Activated naive CD4-positive, alpha-beta T cell treated with anti-CD3 and anti-CD28 coated beads, Interleukin-2, amount 50 U/mL, for 72 hours (primary cell): ENCODE data around the gene XXYLT1. TPM values are rescaled to one million over a fixed set of nuclear protein-coding genes. Genes with fewer than 3 reads are reported as not detected.

Source experiments
- ATAC-seq, 2 donors: fragments of 150-1000 bp; cut with Tn5 transposase; 2 replicates each; pipeline ENCODE4 v1.10.0; 2021; ENCODE audit warnings: mild to moderate bottlenecking in 2 of 2, moderate library complexity in 2 of 2
- DNase-seq, 2 donors: peaks; one replicate each; pipeline ENCODE4 v3.0.0; 2021 to 2022; ENCODE audit warnings: low spot score in 2 of 2
- H3K27ac Mint-ChIP-seq, 2 donors: one replicate each; pipeline ENCODE4 v1.8.0; 2022; ENCODE audit warnings: mild to moderate bottlenecking in 2 of 2, mixed read lengths in 2 of 2
- H3K36me3 Mint-ChIP-seq, 2 donors: one replicate each; pipeline ENCODE4 v1.8.0; 2022; ENCODE audit warnings: mixed read lengths in 2 of 2
- H3K9me3 Mint-ChIP-seq, 2 donors: one replicate each; pipeline ENCODE4 v1.8.0; 2022; ENCODE audit warnings: mixed read lengths in 2 of 2
- total RNA-seq, 2 donors: library from RNA; stranded (reverse); gene quantifications; one replicate each; pipeline ENCODE4 v1.2.3, GENCODE V29; 2022

Gene XXYLT1
- total RNA-seq, 2 donors from 2014 or later: 3.4 to 6.1 TPM

DNA sequence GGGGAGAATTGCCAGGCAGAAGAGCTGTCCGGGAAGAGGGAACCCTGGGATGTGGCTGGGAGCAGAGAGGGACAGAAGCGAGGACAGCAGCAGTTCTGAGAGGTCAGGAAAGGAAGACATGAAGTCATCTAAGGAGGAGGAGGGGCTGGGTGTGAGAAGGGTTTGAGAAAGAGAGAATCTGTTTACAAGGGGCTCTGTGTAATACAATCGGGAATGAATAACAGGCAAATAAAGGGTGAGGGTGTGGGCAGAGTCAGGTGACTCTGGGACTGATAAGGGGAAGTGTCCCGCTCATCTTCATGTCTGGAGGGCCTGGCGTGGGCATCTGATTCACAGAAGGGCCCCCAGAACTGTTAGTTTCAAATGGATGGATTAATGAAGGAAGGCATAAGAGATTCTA lies 191.3 kb downstream of the XXYLT1 start:
- no peaks in the 10 kb centered on the region for H3K9me3 Mint-ChIP-seq
- no peak for DNase-seq
- peak overlapping the region in 1 of 2 donors; percentile 58 for H3K27ac Mint-ChIP-seq
- no peak for ATAC-seq
- H3K36me3 Mint-ChIP-seq: no peaks in the 10 kb centered on the region

DNA sequence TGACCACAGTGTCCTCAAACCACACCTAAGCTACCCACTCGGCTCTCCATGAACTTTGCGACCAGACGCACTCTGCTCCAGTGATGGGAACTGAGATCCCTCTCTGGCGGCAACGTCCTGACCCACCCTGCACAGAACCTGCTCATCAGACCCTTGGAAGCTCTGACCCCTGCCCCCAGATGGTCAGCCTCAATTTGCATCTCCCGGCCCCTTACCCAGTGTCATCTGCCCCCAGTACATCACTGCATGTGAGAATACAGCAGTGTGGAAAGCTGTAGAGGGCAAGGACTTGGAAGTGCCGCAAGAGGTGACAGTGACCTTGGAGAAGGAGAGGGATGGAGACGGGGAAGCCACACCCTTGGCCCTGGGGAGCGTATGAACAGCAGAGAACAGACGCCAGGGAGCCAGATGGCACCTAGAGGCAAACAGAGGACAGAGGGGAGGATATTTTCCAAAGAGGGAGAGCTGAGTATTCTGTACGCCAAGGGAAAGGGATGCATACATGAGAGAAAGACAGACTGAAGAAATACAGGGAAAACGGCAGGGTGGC lies 192.0 kb downstream of the XXYLT1 start:
- Mint-ChIP-seq H3K36me3 (no peaks in the 10 kb centered on the region), H3K27ac (no peak overlapping the region), H3K9me3 (no peaks in the 10 kb centered on the region)
- no peak for DNase-seq
- no peak for ATAC-seq

DNA sequence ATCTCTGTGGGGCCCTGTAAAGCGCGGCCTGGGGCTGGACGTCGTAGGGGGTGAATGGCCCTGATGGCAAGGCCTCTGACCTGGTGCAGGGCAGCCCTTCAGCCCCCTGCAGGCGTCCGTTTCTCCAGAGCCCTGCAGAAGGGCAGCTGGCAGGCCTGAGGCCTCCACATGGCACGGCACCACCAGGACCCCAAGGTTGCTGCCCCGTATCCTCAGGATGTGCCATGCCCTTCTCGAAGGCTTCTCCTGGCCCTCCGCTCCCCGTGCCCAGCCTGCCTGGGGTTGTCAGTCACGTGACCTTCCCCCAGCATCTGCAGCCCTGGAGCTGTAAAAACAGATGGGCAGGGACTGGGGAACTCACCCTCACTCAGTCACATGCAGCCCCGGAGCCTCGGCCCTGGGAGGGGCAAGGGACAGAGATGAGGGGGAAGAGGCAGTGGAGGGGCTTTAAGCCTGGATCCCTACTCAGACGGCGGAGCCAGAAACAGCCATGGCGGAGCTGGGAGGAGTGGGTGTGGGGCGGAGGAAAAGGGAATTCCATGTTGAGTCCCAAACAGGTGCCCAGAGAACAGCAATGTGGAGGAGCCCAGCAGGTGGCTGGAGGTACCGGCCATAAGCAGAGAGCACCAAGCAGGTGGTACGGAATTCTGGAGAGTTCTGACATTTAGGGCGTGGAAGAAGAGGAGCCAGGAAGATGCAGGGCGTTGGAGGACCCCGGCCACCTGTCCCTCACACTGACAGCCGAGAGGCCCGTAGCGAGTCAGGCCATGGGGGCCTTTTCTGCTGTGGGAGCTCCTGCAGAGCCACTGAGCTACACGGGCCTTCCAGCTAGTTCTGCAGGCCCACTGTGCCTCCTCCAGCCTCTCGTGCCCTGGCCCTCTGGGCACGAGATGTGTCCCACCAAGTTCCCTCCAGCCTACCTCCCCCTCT lies 193.1 kb downstream of the XXYLT1 start:
- Mint-ChIP-seq H3K36me3 (no peaks in the 10 kb centered on the region), H3K27ac (no peak overlapping the region), H3K9me3 (no peaks in the 10 kb centered on the region)
- ATAC-seq: no peak
- no peak for DNase-seq

DNA sequence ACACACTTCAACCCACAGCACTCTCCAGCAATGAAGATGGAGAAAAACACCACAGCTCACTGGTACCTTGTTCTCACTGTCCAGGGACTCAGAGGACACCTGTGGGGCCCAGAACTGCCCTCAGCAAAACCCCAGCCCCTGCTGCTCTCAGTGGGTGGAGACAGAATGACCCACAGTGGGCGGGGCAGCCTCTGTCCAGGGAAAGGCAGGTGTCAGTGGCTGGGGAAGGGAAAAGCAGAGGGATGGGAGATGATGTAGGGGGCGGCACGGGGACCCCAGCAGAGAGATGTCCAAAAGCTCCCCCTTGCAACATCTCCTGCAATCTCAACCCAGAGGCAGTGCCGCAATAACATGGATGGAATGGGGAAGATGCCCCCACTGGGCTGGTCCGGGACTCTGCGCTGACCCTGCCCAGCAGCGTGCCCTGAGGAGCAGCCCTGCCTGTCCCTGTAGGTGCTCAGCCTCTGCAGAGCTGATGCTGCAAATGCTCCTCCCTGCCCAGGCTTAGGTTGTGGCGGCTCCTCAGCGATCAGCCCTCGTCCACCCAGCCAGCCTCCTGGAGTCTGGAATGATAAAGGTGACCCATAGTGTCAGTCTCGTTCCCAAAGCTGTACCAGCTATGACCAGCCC lies 193.9 kb downstream of the XXYLT1 start:
- ATAC-seq: no peak
- Mint-ChIP-seq H3K36me3 (no peaks in the 10 kb centered on the region), H3K9me3 (no peaks in the 10 kb centered on the region), H3K27ac (peak overlapping the region; percentile 42 to 44)
- no peak for DNase-seq

DNA sequence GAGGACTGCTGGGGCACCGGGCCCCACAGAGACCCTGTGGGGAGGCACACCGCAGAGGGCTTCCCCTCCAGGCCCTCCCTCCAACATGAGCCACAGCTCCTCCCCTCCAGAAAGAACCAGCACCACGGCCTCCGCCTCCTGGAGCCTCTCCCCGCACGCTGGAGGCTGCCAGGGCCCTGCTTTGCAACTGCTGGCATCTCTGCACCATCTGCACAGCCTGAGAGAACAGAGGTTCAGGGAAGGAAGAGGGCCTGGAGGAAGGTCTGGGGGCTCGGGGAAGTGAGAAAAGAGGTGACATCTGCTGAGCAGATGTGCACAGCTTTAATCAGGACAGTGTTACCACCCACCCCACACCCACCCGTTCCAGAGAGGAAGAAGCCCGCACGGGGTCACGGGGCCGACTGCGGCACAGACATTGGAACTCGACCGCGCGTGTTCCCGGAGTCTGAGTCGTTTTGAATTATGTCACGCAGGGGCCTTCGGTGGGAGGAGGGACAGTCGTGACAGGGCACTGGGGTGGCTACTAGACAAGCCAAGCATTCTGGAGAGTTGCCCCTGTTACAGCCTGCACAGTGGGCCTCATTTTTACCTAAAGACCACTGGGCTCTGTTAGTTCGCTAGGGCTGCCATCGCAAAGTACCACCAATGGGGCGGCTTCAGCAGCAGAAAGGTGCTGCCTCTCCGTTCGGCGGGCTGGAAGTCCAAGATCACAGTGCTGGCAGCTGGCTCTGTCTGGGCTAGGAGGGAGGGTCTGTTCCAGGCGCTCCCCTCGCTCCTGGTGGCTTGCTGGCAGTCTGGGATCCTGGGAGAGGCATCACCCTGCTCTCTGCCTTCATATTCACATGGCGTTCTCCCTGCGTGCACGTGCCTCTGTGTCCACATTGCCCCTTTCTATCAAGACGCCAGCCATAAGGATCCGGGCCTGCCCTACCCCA lies 194.8 kb downstream of the XXYLT1 start:
- peak overlapping the region; percentile 44 to 53 for H3K27ac Mint-ChIP-seq
- H3K9me3 Mint-ChIP-seq: no peaks in the 10 kb centered on the region
- DNase-seq (no peak), ATAC-seq (no peak)
- no peaks in the 10 kb centered on the region for H3K36me3 Mint-ChIP-seq

DNA sequence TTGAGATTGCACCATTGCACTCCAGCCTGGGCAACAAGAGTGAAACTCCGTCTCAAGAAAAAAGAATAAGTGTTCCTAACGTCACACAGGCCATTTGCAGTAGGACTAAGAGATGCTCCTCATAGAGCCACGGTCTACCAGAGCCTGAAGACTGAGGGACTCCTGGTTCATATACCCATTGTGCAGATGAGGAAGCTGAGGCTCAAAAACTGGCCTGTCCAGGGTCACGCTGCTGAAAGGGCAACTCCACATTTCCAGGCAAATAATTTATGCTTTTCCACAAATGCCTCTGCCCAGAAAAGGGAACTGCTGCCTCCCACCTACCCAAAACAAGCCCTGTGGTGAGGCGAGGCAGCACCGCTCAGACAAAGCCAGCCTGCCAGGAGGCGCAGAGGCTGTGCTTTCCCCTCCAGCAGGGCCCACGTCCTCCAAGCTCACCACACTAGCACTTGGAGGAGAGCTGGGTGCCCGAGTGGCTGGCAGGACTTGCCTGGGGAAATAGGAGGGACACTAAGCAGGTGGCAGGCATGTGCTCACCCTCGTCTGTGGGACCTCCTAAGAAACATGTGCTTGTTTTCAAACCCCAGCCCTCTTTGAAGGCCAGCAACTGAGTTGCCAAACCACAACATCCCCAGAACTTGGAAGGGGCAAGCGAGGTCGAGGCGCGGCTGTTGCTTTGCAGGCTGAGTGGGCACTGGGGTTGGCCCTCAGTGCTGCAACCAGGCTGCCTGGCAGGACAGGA lies 195.6 kb downstream of the XXYLT1 start:
- H3K36me3 Mint-ChIP-seq: no peaks in the 10 kb centered on the region
- H3K9me3 Mint-ChIP-seq: no peaks in the 10 kb centered on the region
- no peak for DNase-seq
- H3K27ac Mint-ChIP-seq: peak overlapping the region in 1 of 2 donors; percentile 53
- ATAC-seq: no peak

DNA sequence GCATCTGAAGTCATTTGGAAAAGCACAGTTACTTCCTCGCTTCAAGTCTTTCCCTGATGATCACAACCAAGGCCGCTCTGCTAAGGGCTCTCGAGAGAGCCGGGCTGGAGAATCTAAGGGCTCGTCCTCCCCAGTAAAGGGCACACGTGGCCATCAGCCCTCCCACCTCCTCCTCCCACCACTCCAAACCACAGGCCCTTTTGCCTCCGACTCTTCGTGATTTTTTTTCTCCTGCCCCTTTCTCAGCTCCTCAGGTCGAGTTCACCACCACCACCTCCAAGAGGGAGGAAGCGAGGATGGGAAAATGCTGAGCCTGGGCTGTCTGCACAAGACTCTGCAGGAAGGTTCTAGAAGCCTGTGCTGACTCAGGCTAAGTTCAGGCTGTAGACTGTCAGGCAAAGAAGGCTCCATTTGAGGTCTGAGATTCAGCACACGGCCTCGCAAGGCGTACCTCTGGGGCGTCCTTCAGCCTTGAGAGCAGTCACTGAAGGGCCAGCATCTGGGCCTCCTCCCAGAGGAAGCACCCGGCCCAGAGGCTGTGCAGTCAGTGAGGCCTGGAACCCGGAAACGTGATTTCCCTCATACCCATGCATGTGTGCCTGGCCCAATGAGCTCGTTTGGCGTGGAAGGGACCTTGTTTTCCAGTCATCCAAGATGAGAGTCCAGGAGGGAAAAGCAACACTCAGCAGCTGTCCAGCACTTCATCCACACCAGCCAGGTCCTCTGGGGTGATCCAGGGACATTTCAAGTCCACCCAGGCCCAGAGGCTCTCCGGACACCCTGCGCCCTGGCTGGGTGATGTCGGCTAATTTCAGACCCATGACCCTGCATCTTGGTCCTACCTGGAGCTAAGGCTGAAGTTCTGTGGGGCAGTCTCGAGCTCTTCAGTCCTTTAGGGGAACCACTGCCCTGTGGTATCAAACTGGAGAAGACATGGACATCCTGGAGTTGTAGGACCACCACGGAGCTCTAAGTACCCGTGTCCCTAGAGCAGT lies 196.8 kb downstream of the XXYLT1 start:
- ATAC-seq (no peak), DNase-seq (no peak)
- no peak overlapping the region for H3K27ac Mint-ChIP-seq
- H3K9me3 Mint-ChIP-seq: no peaks in the 10 kb centered on the region
- no peaks in the 10 kb centered on the region for H3K36me3 Mint-ChIP-seq

DNA sequence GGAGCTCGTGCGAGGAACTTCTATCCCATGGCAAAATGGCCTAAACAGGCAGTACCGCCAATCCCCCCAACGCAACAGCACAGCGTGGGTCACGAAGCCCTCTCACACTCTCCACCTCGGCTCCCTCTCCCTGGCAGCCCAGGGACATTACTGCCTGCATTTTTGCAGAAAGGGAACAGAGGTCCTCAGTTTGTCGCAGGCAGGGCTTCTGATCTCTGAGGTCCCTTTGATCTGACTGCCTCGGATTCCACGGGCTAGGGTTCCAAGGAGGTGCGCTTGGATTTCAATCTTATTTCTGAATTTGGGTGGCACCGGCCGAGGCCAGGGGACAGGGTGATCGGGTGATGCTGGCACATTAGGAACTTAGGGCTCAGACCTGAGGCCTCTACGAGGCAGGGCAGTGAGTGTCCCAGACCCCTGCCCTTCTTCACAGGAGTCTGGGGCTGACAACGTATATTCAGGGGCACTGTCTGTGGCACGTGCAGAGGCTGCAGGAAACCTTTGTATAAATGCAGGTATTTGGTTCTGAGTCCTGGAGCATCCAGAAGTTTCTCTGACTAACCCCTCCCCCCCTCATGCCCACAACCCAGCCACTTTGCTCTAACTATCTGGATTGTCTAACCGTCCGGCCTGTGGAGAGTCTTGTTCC lies 197.9 kb downstream of the XXYLT1 start:
- DNase-seq (no peak), ATAC-seq (no peak)
- H3K9me3 Mint-ChIP-seq: no peaks in the 10 kb centered on the region
- H3K36me3 Mint-ChIP-seq: no peaks in the 10 kb centered on the region
- H3K27ac Mint-ChIP-seq: no peak overlapping the region

DNA sequence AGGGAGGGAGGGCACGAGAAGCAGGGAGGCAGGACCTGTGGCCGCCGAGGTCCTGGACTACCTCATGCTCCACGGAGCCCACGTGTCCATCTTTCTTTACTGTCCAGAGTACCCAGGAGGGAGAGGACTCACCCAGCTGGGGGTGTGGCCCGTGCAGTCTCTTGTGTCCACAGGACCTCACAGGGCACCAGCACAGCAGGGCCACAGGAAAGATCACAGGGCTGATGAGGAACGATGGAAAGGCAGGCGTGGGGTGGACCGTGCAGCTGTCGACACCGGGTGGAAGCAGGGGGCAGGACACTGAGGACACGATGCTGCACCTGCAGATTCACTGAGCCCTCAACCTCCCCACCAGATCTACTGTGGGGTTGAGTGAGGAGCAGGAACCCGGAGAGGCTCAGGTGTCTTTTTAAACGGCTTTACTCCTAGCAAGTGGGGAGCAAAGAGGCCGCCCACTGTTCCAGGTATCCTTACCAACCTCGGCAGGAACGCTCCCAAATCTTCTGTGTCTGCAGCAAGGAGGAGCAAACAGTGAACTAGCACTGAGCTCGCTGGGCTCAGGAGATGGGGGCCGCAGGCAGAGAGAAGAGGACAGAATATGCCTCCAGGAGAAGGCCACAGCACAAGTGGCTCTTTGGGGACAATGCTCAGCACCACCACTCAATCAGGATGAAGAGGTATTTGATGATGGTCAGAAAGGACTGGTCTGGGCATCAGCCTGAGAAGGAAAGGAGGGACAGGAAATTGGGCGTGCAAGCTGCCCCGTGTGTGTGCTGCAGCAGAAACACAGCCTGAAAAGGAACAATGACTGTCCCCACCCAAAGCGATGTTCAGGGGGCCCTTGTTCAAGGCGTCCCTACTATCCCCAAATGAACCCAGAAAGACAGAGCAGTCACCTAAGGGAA lies 198.8 kb downstream of the XXYLT1 start:
- H3K27ac Mint-ChIP-seq: peak overlapping the region in 1 of 2 donors; percentile 68
- DNase-seq (no peak), ATAC-seq (no peak)
- H3K36me3 Mint-ChIP-seq: no peaks in the 10 kb centered on the region
- no peaks in the 10 kb centered on the region for H3K9me3 Mint-ChIP-seq

DNA sequence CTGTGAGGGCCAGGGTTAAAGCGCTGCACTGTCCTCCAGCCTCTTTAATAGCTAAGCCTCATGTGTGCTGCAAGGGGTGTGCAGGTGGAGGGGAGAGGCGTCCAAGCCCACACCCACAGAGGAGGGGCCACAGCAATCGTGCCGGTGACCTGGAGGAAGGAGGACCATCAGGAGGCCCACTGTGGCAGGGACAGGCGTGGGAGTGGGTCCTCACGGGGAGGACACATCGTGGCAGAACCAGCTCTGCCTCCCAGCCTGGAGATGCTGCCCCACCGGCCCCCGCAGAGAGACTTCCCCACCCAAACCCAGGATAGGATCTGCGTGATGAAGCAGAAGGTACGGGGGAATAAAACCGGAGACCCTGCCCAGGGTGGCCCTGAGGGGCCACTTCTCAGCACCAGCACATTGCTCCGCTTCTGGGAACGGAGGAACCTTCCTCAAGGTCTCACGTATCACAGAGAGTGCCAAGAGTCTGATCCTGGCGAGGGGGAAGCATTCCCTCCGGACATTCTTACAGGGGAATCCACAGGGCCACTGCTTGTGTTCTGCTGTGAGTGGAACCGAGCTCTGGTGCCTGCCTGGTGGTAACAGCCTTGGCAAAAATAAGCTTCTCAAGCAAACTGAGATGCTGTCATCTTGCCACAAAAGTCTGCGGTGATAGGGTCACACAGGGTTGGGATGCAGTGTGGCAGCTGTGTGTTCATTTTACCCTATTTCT lies 199.8 kb downstream of the XXYLT1 start:
- Mint-ChIP-seq H3K9me3 (peaks cover 5% of the 10 kb centered on the region in 2 donors), H3K27ac (no peak overlapping the region), H3K36me3 (peaks cover 0 to 6% of the 10 kb centered on the region in 2 donors)
- ATAC-seq (no peak), DNase-seq (no peak)

DNA sequence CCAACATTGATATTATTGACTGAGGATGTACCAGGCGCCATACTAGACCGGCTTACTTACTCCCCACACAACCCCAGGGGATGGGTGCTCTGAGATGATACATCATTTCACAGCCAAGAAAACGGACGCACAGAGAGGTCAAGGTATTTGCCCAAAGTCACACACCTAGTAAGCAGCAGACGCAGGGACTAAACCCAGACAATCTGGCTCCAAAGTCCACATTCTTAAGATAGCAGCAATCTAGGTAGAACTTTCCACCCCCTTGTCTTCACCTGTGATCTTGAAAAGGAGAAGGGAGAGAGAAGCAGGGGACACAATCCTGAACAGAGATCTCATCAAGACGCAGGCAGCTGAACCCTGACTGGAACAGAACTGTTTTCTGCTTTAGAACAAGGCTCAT lies 200.6 kb downstream of the XXYLT1 start:
- H3K9me3 Mint-ChIP-seq: peaks cover 5% of the 10 kb centered on the region in 2 donors
- H3K36me3 Mint-ChIP-seq: peaks cover 0 to 11% of the 10 kb centered on the region in 2 donors
- no peak for DNase-seq
- ATAC-seq: no peak
- no peak overlapping the region for H3K27ac Mint-ChIP-seq

DNA sequence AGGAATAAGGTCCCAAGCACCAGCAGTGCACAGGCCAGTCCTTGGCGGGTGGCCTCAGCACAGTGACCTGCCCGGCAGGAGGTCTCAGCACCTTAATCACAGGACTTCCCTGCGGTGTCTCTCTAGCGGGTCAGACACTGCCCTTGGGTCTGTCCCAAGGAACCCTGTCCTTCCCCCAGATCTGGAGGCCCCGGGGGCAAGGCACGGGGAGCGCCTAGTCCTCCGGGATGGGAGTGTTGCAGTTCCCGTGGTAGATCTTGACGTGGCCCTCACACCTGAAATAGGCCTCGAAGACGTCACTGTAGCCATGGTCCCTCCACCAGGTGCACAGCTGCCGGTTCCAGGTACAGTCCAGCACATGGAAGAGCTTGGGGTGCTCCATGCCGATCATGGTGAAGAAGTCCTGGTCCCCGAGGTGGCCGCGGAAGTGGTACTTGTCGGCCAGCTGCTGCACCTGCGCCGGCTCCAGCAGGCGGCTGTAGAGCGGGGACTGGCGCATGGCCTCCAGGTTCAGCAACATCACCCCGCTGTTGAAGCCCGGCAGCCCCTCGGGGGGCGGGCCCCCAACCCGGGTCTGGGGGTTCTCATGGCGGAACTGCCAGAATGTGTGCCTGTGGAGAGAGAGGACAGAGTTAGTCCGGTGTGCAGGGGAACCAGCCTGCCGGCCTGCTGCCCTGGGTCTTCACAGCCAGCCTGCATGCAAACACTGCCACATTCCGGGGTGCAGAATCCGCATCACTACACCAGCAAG lies 201.3 kb downstream of the XXYLT1 start:
- no peak overlapping the region for H3K27ac Mint-ChIP-seq
- DNase-seq: no peak
- peaks cover 5% of the 10 kb centered on the region in 2 donors for H3K9me3 Mint-ChIP-seq
- ATAC-seq: no peak
- H3K36me3 Mint-ChIP-seq: peaks cover 0 to 11% of the 10 kb centered on the region in 2 donors
